Stimulated activated CD4-positive, alpha-beta T cell treated with anti-CD3 and anti-CD28 coated beads, Interleukin-1b, Interleukin-23, amount 100 ng/mL, for 4 hours (primary cell): ENCODE results near the gene PARVB.
"Not testable (repeated sequence)": the region's sequence is repeated elsewhere in the genome, so short reads cannot be mapped to it uniquely, and the experiment has no call there.

Experiments
- DNase-seq, 2 donors: peaks; one replicate each; pipeline ENCODE4 v3.0.0-alpha.2; 2020; ENCODE audit warnings: low read depth in 2 of 2

Gene PARVB

GRCh38 chr22:44108806-44109385, 84.8 kb downstream of the PARVB start:
- no peak for DNase-seq

- no peak for DNase-seq
Observed at GRCh38 chr22:44109416-44109815, 85.3 kb downstream of the PARVB start.

GRCh38 chr22:44110656-44111055, 86.6 kb downstream of the PARVB start:
- not testable (repeated sequence) for DNase-seq

- no peak for DNase-seq
Observed at GRCh38 chr22:44111562-44112155, 87.6 kb downstream of the PARVB start.

GRCh38 chr22:44112191-44112590, 88.1 kb downstream of the PARVB start:
- no peak for DNase-seq

GRCh38 chr22:44116331-44116730, 92.2 kb downstream of the PARVB start:
- no peak for DNase-seq

- DNase-seq: no peak
Observed at GRCh38 chr22:44116755-44117684, 92.9 kb downstream of the PARVB start.

GRCh38 chr22:44117746-44118145, 93.6 kb downstream of the PARVB start:
- no peak for DNase-seq

GRCh38 chr22:44118645-44119315, 94.7 kb downstream of the PARVB start:
- DNase-seq: no peak

- DNase-seq: no peak
Observed at GRCh38 chr22:44119669-44120313, 95.7 kb downstream of the PARVB start.

GRCh38 chr22:44120314-44120704, 96.2 kb downstream of the PARVB start:
- DNase-seq: no peak

GRCh38 chr22:44125421-44125820, 101.3 kb downstream of the PARVB start:
- no peak for DNase-seq

GRCh38 chr22:44126807-44127206, 102.7 kb downstream of the PARVB start:
- DNase-seq: no peak

- no peak for DNase-seq
Observed at GRCh38 chr22:44127356-44127755, 103.3 kb downstream of the PARVB start.

- DNase-seq: no peak
Observed at GRCh38 chr22:44128958-44129618, 105.0 kb downstream of the PARVB start.

GRCh38 chr22:44129619-44129976, 105.5 kb downstream of the PARVB start:
- DNase-seq: no peak

GRCh38 chr22:44130076-44130711, 106.1 kb downstream of the PARVB start:
- no peak for DNase-seq

- DNase-seq: no peak
Observed at GRCh38 chr22:44131412-44131811, 107.3 kb downstream of the PARVB start.

GRCh38 chr22:44131989-44132685, 108.0 kb downstream of the PARVB start:
- no peak for DNase-seq

GRCh38 chr22:44132724-44133123, 108.6 kb downstream of the PARVB start:
- DNase-seq: no peak
